ENCODE data around the gene KRT23. TPM values are rescaled to one million over a fixed set of nuclear protein-coding genes. Genes with fewer than 3 reads are reported as not detected.
A peak's percentile ranks its signal among the peaks of the same experiment; 100 is the strongest.

KRT23 gene
- total and polyA plus RNA-seq, 2 of the 13 experiments (the other 11 are each of a cell fraction or from before 2014, with no cell fraction given), result 24.7 to 51.1 TPM

GRCh38 chr17:40901981-40902474 lies 35.4 kb downstream of the KRT23 start (continued):
- TF ChIP-seq, protein P1, sequence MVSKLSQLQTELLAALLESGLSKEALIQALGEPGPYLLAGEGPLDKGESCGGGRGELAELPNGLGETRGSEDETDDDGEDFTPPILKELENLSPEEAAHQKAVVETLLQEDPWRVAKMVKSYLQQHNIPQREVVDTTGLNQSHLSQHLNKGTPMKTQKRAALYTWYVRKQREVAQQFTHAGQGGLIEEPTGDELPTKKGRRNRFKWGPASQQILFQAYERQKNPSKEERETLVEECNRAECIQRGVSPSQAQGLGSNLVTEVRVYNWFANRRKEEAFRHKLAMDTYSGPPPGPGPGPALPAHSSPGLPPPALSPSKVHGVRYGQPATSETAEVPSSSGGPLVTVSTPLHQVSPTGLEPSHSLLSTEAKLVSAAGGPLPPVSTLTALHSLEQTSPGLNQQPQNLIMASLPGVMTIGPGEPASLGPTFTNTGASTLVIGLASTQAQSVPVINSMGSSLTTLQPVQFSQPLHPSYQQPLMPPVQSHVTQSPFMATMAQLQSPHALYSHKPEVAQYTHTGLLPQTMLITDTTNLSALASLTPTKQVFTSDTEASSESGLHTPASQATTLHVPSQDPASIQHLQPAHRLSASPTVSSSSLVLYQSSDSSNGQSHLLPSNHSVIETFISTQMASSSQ (IDR thresholded peaks at IDR 0.05; ENCODE audit: low read depth), result peak; percentile 83
- TF ChIP-seq, protein P1 (CRISPR knock-in tag; IDR thresholded peaks at IDR 0.05; ENCODE audit: borderline replicate concordance), result no peak; the same call in 1 of the 2 replicates
- TF ChIP-seq, protein P2, sequence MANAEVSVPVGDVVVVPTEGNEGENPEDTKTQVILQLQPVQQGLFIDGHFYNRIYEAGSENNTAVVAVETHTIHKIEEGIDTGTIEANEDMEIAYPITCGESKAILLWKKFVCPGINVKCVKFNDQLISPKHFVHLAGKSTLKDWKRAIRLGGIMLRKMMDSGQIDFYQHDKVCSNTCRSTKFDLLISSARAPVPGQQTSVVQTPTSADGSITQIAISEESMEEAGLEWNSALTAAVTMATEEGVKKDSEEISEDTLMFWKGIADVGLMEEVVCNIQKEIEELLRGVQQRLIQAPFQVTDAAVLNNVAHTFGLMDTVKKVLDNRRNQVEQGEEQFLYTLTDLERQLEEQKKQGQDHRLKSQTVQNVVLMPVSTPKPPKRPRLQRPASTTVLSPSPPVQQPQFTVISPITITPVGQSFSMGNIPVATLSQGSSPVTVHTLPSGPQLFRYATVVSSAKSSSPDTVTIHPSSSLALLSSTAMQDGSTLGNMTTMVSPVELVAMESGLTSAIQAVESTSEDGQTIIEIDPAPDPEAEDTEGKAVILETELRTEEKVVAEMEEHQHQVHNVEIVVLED (CRISPR knock-in tag; IDR thresholded peaks at IDR 0.05; ENCODE audit: borderline replicate concordance), result no peak
- TF ChIP-seq ATRX (CRISPR knock-in tag; IDR thresholded peaks at IDR 0.05; ENCODE audit: borderline replicate concordance), result no peak
- TF ChIP-seq MXI1 (IDR thresholded peaks at IDR 0.05; ENCODE audit: borderline replicate concordance, low read depth, low read length), result peak; percentile 34; the same call in 1 of the 3 replicates
- TF ChIP-seq GATAD2A (CRISPR knock-in tag; IDR thresholded peaks at IDR 0.05), result peak; percentile 98
- peak; percentile 87 for TF ChIP-seq CREM (IDR thresholded peaks at IDR 0.05)
- no peak for TF ChIP-seq CREM (CRISPR knock-in tag; IDR thresholded peaks at IDR 0.05)
- TF ChIP-seq, protein P3, sequence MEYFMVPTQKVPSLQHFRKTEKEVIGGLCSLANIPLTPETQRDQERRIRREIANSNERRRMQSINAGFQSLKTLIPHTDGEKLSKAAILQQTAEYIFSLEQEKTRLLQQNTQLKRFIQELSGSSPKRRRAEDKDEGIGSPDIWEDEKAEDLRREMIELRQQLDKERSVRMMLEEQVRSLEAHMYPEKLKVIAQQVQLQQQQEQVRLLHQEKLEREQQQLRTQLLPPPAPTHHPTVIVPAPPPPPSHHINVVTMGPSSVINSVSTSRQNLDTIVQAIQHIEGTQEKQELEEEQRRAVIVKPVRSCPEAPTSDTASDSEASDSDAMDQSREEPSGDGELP (IDR thresholded peaks at IDR 0.05; ENCODE audit: borderline replicate concordance, low read depth), result peak; percentile 96
- peak; percentile 59 for TF ChIP-seq SMC3 (IDR thresholded peaks at IDR 0.05; ENCODE audit: low read length)
- peak; percentile 91 for TF ChIP-seq RCOR2 (CRISPR knock-in tag; IDR thresholded peaks at IDR 0.05)
- 0 out of 2 replicates have a peak, but pooled peaks have one; percentile 44 for TF ChIP-seq SRF (IDR thresholded peaks at IDR 0.05; ENCODE audit: low read depth, low read length)
- TF ChIP-seq, protein P4, sequence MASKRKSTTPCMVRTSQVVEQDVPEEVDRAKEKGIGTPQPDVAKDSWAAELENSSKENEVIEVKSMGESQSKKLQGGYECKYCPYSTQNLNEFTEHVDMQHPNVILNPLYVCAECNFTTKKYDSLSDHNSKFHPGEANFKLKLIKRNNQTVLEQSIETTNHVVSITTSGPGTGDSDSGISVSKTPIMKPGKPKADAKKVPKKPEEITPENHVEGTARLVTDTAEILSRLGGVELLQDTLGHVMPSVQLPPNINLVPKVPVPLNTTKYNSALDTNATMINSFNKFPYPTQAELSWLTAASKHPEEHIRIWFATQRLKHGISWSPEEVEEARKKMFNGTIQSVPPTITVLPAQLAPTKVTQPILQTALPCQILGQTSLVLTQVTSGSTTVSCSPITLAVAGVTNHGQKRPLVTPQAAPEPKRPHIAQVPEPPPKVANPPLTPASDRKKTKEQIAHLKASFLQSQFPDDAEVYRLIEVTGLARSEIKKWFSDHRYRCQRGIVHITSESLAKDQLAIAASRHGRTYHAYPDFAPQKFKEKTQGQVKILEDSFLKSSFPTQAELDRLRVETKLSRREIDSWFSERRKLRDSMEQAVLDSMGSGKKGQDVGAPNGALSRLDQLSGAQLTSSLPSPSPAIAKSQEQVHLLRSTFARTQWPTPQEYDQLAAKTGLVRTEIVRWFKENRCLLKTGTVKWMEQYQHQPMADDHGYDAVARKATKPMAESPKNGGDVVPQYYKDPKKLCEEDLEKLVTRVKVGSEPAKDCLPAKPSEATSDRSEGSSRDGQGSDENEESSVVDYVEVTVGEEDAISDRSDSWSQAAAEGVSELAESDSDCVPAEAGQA (IDR thresholded peaks at IDR 0.05; ENCODE audit: low read depth), result peak; percentile 59; the same call in 1 of the 2 replicates
- TF ChIP-seq, protein P4 (CRISPR knock-in tag; IDR thresholded peaks at IDR 0.05; ENCODE audit: borderline replicate concordance), result no peak
- TF ChIP-seq KDM5B (CRISPR knock-in tag; IDR thresholded peaks at IDR 0.05; ENCODE audit: borderline replicate concordance), result no peak
- TF ChIP-seq TEAD3 (CRISPR knock-in tag; optimal IDR thresholded peaks at IDR 0.05; ENCODE audit: borderline replicate concordance), result peak; percentile 89
- TF ChIP-seq HHEX (CRISPR knock-in tag; IDR thresholded peaks at IDR 0.05), result peak; percentile 73
- 0 out of 2 replicates have a peak, but pooled peaks have one; percentile 43 for TF ChIP-seq ZNF205 (CRISPR knock-in tag; IDR thresholded peaks at IDR 0.05)
- no peak for TF ChIP-seq ZNF720 (CRISPR knock-in tag; IDR thresholded peaks at IDR 0.05)
